Activated naive CD4-positive, alpha-beta T cell treated with Interleukin-2 at 50 U/mL for 16 hours (primary cell): ENCODE results near the gene ZNF688.
"Not testable (repeated sequence)": the region's sequence is repeated elsewhere in the genome, so short reads cannot be mapped to it uniquely, and the experiment has no call there.

Experiments used
- DNase-seq: peaks from one replicate; pipeline ENCODE4 v3.0.0-alpha.2; 2020

ZNF688 gene

DNA sequence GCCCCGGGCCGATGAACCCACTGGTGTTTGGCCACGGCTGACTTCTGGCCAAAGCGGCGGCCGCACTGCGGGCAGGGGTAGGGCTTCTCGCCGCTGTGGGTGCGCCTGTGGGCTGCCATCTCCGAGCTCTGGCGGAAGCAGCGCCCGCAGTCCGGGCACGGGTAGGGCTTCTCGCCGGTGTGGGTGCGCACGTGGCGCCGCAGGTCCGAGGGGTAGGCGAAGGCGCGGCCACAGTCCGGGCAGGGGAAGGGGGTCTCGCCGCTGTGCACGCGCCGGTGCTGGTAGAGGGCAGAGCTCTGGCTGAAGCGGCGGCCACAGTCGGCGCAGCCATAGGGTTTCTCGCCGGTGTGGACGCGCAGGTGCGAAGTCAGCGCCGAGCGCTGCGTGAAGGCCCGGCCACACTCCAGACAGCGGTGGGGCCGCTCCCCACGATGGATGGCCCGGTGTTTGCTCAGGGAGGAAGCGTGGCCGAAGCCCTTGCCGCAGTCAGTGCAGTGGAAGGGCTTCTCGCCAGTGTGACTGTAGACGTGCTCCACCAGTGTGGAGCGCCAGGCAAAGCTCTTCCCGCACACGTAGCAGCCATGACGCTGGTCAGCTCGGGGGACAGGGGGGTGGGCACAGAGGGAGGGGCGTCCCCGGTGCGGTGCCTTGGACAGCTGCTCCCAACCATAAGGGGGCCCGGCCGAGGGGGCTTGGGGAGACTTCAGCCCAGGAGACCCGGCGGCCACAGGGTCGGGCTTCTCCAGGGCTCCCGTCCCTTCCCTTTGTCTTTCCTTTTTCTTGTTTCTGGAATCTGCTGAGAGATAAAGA lies 16.0 kb downstream of the ZNF688 start:
- DNase-seq = no peak

DNA sequence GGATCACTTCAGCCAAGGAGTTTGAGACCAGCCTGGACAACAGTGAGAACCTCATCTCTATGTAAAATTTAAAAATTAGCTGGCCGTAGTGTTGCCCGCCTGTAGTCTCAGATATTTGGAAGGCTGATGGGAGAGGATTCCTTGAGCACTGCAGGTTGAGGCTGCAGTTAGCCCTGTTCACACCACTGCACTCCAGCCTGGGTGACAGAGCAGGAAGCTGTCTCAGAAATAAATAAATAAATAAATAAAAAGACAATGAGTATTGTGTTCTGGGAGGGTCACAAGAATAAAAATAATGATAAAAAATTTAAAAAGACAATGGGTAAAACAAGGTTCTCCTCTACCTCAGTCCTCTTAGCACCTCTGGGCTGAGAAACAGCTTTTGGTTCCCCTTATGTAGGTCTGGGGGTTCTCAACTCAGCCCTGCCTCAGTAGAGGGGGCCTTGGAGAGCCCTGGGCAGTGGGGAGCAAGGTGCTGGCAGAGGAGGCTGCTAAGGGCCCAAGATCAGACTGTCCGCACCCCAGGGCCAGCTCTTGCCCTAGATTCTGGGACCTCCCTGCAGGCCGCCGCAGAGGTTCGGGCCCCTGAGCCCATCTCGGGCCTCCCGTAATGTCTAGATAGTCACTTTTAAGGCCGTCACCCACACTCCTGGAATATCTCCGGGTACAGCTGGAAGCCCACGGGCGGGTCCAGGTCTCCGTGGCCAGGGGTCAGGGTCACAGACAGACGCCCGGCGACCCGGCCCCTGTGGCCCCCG lies 16.8 kb downstream of the ZNF688 start:
- no peak for DNase-seq

DNA sequence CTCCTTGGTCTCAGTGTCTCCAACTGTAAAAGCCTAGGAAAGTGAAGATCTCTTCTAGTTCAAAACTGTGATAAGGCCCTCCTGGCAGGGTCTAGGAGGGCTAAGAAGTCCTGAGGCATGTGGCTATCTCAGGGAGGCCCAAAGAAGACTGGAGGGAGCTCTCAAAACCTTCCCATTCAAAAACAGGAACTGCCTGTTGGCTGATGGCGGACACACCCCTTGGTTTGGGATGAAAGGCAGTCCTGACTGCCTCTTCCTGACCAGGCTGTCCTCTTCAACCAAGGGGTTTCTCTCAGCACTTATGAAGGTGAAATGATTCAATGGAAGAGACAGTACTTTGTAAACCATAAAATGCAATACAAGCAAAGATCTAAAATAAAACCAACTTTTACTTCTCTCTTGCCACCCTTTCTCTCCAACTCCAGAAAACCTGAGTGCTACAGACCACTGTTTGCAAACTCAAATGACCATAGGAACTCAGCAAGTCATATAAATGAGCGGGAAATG lies 18.1 kb downstream of the ZNF688 start:
- DNase-seq = no peak

DNA sequence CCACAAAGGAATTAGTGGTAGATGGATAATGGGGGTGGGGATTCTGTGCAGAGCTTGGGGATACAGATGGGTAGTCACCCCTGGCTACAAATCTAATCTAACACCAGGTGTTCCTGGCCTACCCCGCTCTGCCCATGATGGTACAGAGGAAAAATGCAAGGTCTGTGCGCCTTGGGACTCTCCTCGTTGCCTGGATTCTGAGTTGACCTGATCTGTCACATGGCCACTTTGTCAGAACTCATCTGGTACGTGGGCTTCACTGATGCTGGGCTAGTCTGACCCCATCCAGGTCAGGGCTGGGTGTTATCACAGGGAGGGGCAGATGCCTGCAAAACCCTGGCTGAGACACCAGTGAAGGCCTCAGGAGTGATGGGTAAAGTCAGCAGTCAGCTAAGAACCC lies 18.6 kb downstream of the ZNF688 start:
- DNase-seq = no peak

DNA sequence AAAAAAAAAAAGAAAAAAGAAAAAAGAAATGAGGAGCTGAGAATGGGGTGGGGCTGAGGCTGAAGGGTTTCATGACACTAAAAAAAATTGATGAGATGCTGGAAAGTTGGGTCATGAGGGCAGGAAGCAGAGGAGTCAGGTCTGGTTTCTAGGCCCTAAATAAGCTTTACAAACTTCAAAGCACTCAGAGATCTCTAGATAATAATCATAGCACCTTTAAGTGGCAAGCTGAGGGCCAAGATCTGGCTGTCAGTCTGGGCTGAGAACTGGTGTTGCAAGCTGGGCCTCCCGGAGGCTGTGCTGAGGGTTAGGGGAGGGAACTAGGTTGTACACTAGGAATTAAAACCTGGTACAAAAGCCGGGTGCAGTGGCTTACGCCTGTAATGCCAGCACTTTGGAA lies 19.7 kb downstream of the ZNF688 start:
- DNase-seq = peak; percentile 69

DNA sequence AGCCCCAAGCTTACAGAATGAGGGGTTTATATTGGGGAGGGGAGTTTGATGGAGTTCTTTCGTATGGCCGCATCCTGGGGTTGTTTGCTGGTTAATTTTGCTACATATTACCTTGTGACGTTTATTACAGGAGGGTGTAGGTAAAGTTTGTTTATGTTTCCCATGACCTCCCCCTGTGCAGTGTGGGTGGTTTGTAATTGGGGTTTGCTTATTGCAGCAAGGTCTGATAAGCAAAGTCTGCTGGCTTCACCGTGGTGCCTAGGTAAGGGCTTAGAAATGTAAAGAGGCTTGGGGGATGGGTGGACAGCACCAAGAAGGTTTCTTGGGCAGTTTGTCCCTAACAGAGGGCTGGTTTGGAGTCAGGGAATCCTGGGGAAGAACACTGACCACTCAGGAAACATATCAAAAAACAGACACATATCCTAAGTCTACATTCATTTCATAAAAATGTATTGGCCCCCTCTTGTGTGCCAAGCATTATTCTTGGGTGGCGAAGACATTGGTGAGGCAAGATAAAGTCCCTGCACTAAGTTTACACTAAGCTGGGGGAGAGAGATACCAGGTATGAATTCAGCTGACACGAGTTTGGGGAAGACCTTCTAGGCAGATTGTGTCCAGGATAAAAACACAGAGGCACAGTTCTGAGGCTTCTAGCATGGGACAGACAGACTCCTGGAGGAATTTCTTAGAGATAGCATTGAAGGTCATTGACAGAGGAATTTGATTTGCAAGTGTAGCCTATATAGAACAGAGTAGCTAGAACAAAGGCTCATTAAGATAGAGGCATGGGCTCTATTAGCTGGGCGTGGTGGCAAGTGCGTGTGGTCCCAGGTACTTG lies 22.9 kb downstream of the ZNF688 start:
- no peak for DNase-seq

DNA sequence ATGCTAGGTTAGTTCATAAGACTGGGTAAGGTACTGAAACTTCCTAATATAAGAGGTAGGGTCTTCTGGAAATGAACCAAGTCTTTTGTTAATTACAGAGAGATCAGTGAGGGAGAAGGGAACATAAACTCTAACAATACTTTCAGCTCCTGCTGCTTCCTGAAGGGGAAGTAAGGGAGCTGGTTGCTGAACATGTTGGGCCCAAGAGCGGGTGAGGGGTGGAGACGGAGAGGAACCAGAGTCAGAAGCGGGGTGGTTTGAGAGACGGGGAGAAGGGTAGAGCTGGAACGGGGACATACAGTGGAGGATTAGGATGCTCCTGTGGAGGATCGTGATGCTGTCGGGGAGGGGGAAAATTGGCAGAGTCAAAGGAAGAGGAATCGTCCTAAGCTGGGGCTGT lies 25.4 kb downstream of the ZNF688 start:
- DNase-seq = no peak

DNA sequence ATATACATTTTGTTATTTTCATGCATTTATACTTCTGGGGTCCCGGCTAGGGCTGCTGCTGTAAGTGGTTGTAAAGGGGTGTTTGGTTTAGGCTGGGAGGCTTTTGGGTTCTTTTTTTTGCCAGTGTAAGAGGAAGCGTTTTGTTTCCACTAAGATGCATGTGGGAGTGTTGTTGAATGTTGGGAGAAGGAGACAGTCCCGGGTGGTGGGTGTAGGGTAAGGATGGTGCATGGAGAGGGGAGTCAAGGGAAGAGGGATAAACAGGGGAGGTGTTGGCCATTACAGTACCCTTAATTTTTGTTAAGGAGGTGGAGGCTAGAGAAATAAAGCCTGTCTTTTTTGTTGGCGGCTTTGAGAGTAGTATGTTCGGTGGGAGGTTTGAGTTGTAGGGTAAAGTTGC lies 28.4 kb downstream of the ZNF688 start:
- DNase-seq = no peak

DNA sequence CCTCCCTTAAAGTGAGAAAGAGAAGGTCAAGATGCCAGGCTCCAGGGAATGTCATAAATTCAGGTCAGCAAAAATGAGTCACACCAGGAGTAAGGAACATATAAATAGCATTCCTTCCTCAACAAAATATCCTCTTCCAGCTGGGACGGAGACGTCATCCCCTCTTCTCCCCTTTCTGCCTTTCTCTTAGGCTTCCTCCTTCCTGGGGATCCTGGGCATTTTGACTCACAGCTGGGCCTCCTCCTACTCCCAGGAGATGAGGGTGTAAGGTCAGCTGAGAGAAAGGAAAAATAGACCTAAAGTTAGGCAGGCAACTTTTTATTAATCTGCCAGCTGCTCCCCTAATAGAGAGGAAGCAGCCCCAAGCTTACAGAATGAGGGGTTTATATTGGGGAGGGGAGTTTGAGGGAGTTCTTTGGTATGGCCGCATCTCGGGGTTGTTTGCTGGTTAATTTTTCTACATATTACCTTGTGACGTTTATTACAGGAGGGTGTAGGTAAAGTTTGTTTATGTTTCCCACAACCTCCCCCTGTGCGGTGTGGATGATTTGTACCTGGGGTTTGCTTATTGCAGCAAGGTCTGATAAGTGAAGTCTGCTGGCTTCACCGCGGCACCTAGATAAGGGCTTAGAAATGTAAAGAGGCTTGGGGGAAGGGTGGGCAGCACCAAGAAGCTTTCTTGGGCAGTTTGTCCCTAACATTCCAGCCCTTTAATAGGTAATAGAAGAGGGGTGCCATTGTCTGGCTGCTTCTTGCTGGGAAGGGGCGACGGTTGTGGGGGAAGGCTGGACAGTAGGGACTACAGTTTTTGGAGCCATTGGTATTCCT lies 29.8 kb downstream of the ZNF688 start:
- no peak for DNase-seq

DNA sequence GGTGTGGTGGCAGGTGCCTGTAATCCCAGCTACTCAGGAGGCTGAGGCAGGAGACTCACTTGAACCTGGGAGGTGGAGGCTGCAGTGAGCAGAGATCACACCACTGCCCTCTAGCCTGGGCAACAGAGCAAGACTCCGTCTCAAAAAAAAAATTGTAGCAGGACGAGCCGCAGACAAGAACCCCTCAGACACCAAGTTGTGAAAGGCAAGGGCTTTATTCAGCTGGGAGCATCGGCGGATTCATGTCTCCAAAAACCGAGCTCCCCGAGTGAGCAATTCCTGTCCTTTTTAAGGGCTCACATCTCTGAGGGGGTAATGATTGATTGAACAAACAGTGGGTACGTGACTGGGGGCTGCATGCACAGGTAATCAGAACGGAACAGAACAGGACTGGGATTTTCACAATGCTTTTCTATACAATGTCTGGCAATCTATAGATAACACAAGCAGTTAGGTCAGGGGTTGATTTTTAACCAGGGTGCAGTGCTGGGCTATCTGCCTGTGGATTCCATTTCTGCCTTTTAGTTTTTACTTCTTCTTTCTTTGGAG lies 30.5 kb downstream of the ZNF688 start:
- DNase-seq = not testable (repeated sequence)

DNA sequence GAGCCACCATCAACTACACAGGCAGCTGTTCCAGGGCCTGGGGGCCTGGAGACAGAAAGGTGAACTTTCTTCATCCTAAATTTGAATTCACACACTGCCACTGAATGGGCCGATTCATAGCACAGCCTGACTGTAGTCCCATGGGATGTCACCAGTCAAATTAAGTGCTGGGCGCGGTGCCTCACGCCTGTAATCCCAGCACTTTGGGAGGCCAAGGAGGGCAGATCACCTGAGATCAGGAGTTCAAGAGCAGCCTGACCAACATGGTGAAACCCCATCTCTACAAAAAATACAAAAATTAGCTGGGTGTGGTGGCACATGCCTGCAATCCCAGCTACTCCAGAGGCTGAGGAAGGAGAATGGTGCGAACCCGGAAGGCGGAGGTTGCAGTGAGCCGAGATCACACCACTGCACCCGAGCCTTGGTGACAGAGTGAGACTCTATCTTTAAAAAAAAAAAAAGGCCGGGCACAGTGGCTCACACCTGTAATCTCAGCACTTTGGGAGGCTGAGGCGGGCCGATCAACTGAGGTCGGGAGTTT lies 31.5 kb downstream of the ZNF688 start:
- not testable (repeated sequence) for DNase-seq

DNA sequence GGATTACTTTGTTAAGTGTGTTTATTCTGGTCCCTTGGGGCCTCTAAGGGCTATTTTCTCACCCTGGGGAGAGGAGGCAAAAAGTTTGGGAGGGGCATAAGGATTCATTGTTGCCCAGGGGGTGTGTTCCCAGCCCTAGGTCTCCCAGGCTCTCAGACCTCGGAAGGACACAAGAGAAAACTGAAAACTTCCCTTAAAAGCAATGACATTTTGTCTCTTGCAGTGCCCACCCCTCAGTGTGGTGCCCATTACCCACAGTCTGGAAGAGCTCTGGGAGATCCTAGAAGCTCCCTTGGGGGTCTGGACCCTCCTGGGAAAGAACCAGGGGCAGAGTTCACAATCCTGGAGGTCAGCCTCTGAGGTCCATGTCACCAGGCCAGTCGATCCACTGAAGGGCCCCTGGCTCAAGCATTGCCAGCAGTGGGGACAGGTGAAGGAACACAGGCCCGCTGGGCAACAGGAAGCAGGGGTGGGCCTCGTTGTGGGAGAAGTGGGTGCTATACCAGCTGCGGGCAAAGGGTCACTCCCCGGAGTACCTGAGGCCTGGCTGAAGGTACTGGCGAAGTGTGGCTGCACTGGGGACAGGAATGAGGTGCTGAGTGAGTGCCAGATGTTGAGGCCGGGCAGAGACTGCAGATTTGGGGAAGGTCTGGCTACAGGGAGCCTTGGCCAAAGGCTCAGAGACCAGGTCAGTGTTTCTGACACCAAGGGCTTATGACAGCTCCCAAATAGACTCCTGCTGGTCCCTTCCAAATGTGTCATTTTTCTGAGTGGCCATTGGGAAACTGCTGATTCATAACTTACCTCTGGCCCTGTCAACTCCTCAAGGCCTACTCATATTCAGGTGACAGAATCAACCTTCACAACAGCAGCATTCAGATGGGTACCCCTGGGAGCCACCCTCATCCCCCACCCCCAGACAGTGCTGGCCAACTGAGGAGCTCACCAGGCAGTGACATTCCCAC lies 32.2 kb downstream of the ZNF688 start:
- no peak for DNase-seq

DNA sequence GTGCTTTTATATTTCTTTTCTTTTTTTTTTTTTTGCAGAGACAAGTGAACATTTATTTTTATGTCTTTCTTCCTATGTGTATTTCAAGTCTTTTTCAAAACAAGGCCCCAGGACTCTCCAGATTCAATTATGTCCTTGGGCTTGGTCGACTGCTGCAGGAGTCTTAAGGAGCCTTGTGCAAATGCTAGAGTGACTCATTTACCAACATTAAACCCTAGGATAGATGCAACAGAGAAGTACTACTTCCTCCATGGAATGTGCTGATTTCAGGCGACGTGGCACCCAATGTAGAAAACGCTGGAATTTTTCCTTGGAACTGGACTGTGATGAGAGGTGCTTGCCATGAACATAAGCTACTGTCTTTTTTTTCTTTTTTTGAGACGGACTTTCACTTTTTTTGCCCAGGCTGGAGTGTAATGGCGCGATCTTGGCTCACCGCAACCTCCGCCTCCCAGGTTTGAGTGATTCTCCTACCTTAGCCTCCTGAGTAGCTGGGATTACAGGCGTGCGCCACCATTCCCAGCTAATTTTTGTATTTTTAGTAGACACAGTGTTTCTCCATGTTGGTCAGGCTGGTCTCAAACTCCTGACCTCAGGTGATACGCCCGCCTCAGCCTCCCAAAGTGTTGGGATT lies 35.0 kb downstream of the ZNF688 start:
- not testable (repeated sequence) for DNase-seq

DNA sequence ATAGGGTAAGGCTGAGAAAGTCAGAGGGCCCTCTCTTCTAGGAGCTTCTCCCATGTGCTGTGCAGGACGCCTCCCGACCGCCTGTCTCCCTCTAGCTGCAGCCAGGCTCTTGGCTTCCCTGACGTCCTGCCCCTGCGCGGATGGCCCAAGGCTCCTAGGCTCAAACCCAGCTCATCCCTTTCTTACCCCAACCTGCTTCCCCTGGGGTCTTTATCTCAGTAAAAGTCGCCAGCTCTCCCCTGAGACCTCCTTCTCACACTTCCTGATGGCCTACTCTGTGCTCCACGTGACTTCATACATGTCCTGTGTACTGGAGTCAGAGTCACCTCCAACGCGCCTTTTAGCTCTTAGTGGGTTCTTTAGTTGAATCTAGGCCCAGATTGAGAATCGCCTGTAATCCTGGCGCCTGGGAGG lies 35.7 kb downstream of the ZNF688 start:
- DNase-seq = peak; percentile 73

DNA sequence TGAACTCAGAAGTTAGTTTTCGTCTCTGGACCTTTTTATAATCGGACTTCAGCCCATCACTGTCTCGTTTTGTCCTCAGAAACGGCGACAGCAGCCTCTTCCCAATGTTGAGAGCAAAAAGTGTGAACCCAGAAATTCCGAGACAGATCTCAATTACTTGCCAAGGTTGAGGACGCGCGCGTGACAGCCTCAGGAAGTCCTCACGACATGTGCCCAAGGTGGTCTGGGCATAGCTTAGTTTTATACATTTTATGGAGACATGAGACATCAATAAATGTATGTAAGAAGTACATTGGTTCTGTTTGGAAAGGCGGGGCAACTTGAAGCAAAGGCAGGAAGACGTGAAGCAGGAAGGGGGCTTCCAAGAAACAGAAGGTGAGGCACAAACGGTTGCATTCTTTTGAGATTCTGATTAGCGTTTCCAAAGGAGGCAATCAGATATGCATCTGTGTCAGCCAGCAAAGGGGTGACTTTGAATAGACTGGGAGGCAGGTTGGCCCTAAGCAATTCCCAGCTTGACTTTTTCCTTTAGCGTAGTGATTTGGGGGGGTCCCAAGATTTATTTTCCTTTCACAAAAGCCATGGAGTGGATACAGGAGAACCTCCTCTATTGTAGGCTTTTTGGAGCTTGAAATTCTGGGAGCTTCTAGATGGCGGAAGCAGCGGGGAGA lies 36.3 kb downstream of the ZNF688 start:
- DNase-seq = no peak

DNA sequence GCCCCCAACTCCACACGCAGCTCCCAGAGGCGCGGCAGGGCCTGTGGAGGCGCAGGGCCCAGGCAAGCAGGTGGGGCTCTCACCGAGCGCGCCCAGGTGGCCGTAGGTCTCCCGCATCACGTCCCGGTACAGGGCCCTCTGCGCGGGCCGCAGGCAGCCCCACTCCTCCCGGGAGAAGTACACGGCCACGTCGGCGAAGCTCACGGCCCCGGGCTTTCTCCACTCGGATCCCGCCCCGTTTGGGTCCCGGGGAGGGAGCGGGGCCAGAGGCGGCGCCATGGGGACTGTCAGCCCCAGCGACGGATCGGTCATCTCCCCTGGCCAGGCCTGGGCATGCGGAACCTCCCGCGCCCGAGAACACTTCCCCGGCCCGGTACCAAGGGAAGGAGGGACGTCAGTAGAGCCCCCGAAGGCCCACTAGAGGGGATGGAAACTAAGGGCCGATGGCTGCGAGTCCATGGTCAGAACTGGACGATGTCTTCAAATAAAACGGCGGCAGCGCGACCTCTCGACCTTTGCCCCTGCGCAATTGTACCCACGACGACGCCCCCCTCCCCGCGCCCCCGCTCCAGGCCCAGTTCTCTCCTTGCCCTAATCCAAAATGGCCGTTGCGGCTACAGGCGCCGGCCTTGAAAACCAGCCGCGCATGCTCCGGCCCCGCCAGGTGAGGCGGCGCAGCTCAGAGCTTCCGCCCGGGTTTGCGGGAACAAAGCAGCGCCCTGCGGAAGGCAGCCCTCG lies 37.0 kb downstream of the ZNF688 start, which contains the start of gene ZNF747:
Gene ZNF747 (minus strand): TSS at position 491 of the 738 bp plus-strand sequence. CDS start 179 bp downstream, at position 312.
- peak; percentile 93 for DNase-seq

DNA sequence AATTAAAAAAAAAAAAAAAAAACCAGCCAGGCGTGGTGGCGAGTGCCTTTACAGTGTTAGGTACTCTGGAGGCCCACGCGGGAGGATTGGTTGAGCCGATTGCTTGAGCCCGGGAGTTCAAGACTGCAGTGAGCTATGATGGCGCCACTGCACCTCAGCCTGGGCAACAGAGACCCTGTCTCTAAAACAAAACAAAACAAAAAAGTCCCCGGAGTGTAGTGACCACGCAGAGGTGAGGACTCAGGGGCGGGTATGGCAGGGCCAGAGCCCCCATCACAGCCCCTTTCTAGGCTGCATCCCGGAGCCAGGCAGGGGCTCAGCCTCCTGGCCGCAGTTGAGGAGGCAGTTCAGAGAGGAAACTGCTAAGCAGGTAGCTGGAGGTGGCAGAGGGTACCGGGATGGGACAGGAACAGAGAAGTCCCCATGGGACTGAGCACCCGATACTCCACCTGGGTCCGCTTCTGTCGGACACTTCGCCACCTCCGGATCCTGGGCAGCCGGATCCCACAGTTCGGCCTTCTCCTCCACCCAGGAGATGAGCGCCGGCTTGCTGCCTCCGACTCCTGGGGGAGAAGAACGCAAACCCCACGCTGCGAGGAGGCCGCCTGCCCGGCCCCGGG lies 37.7 kb downstream of the ZNF688 start:
- DNase-seq = peak; percentile 27

DNA sequence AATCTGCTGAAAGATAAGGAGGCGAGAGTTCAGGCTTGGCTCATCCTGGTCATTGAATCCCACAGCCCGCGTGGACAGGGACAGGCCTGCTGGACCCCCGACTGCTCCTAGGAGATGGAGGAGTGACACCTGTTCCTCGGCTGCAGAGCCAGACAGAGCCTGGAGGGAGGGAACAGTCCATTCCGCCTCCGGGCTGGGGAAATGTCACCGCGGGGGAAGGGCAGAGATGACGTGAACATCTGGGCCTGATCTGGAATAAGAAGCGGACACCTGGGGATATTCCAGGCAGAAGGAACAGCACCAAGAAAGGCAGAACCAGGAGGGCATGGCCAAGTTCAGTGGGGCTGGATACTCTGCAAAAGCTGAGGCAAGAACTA lies 38.4 kb downstream of the ZNF688 start:
- DNase-seq = no peak
